Common myeloid progenitor, CD34-positive (primary cell): ENCODE data around the gene SRC.

Experiments used
- CTCF ChIA-PET: fragments of 350-600 bp; sonication (Branson Sonifier 250); formaldehyde crosslinking; loops from one replicate; lab custom pipeline; 2021; ENCODE audit warnings: antibody characterized with exemption; lab: Charles Lee
- POLR2A ChIA-PET: fragments of 350-600 bp; sonication (Branson Sonifier 250); formaldehyde crosslinking; loops from one replicate; lab custom pipeline; 2021; ENCODE audit warnings: antibody characterized with exemption; lab: Charles Lee
- DNase-seq, 3 donors: peaks; one replicate each; pipeline versions ENCODE4 v3.0.0 to v3.0.0-alpha.2; 2013
- H3K27ac ChIP-seq, 2 experiments: 1 replicate in 1 of 2; 2 replicates in 1 of 2; pipeline ENCODE4 v1.7.0; 2013; ENCODE audit warnings: inconsistent platforms in 2 of 2, low read length in 2 of 2, mild to moderate bottlenecking in 2 of 2, low read depth in 1 of 2, moderate library complexity in 1 of 2; ENCODE audit not compliant: severe bottlenecking in 2 of 2, insufficient read depth in 1 of 2, poor library complexity in 1 of 2
- H3K27me3 ChIP-seq, 5 experiments: replicated peaks in 2 of 5; 1 replicate in 3 of 5; 2 replicates in 2 of 5; pipeline versions ENCODE4 v1.6.1 to v1.7.0; 2013; ENCODE audit warnings: low read length in 4 of 5, mild to moderate bottlenecking in 2 of 5, moderate library complexity in 2 of 5, inconsistent platforms in 1 of 5; ENCODE audit not compliant: insufficient read depth in 5 of 5, control insufficient read depth in 4 of 5
- H3K36me3 ChIP-seq, 4 experiments: 1 replicate in 2 of 4; 2 replicates in 2 of 4; pipeline versions ENCODE4 v1.6.1 to v1.7.0; 2013; ENCODE audit warnings: low read length in 3 of 4, control low read depth in 1 of 4, mild to moderate bottlenecking in 1 of 4; ENCODE audit not compliant: control insufficient read depth in 4 of 4, insufficient read depth in 4 of 4
- H3K4me1 ChIP-seq, 4 experiments: 1 replicate in 3 of 4; 2 replicates in 1 of 4; pipeline versions ENCODE4 v1.6.1 to v1.7.1; 2013; ENCODE audit warnings: low read length in 3 of 4, mild to moderate bottlenecking in 3 of 4, control low read depth in 1 of 4, inconsistent platforms in 1 of 4, moderate library complexity in 1 of 4; ENCODE audit not compliant: control insufficient read depth in 4 of 4, insufficient read depth in 4 of 4; ENCODE audit errors: control extremely low read depth in 1 of 4
- H3K4me3 ChIP-seq, 7 experiments: 1 replicate in 4 of 7; 2 replicates in 3 of 7; pipeline versions ENCODE4 v1.5.1 to v1.7.0; 2013; ENCODE audit warnings: mild to moderate bottlenecking in 7 of 7, low read length in 6 of 7, moderate library complexity in 6 of 7, inconsistent platforms in 2 of 7, low read depth in 2 of 7, control low read depth in 1 of 7; ENCODE audit not compliant: insufficient read depth in 4 of 7, control insufficient read depth in 1 of 7; ENCODE audit errors: extremely low read depth in 1 of 7
- H3K9me3 ChIP-seq, 5 experiments: 1 replicate in 4 of 5; 2 replicates in 1 of 5; pipeline versions ENCODE4 v1.6.1 to v1.7.1; 2013; ENCODE audit warnings: low read length in 4 of 5, mild to moderate bottlenecking in 2 of 5, inconsistent platforms in 1 of 5, low read depth in 1 of 5, moderate library complexity in 1 of 5; ENCODE audit not compliant: control insufficient read depth in 4 of 5, insufficient read depth in 2 of 5; ENCODE audit errors: control extremely low read depth in 1 of 5
- WGBS: methylation state at CpG from one replicate; pipeline ENCODE4 v1.1.5; 2013; ENCODE audit not compliant: insufficient coverage; 5-methylcytosine and 5-hydroxymethylcytosine counted together

The SRC gene

GRCh38 chr20:37362231-37362792 is 16.4 kb downstream of the SRC start:
- Histone ChIP-seq H3K27ac (no peak overlapping the region), H3K36me3 (peaks cover 0 to 2% (median 0%) of the 10 kb centered on the region in 4 experiments), H3K9me3 (no peaks in the 10 kb centered on the region), H3K27me3 (no peaks in the 10 kb centered on the region), H3K4me1 (peaks cover 6 to 38% (median 21%) of the 10 kb centered on the region in 4 experiments), H3K4me3 (no peak overlapping the region)
- ChIA-PET CTCF (interaction anchor here (0.7 to 2.2 kb wide), 2 partner anchors 11 to 16 kb away, joined by 3 to 7 read pairs; no protein-coding TSS in a partner anchor), POLR2A (interaction anchor here (0.7 kb wide), 1 partner anchor 9 kb away, joined by 6 read pairs; no protein-coding TSS in a partner anchor)
- WGBS: 91% methylated on average over 5 of the region's 10 CpGs
- DNase-seq: no peak

- CTCF ChIA-PET: no interaction called here
- H3K9me3 ChIP-seq: no peaks in the 10 kb centered on the region
- H3K36me3 ChIP-seq: peaks cover 0 to 2% (median 0%) of the 10 kb centered on the region in 4 experiments
- no peaks in the 10 kb centered on the region for H3K27me3 ChIP-seq
- H3K27ac ChIP-seq: no peak overlapping the region
- DNase-seq: no peak
- H3K4me3 ChIP-seq: no peak overlapping the region
- H3K4me1 ChIP-seq: peaks cover 6 to 34% (median 16%) of the 10 kb centered on the region in 4 experiments
- POLR2A ChIA-PET: no interaction called here
- 100% methylated on average over 7 of the region's 9 CpGs for WGBS
Measured at GRCh38 chr20:37362821-37363220, 16.9 kb downstream of the SRC start.

- H3K27ac ChIP-seq: no peak overlapping the region
- DNase-seq: no peak
- no peaks in the 10 kb centered on the region for H3K27me3 ChIP-seq
- ChIA-PET POLR2A (no interaction called here), CTCF (interaction anchor here (1.2 kb wide), 1 partner anchor 16 kb away, joined by 3 read pairs; no protein-coding TSS in a partner anchor)
- H3K9me3 ChIP-seq: no peaks in the 10 kb centered on the region
- 95% methylated on average over 16 of the region's 24 CpGs for WGBS
- H3K4me1 ChIP-seq: peaks cover 6 to 28% (median 11%) of the 10 kb centered on the region in 4 experiments
- H3K36me3 ChIP-seq: peaks cover 0 to 2% (median 0%) of the 10 kb centered on the region in 4 experiments
- H3K4me3 ChIP-seq: no peak overlapping the region
Measured at GRCh38 chr20:37363221-37364012, 17.5 kb downstream of the SRC start.

GRCh38 chr20:37364013-37364926 is 18.3 kb downstream of the SRC start:
- ChIA-PET POLR2A (interaction anchor here (0.6 kb wide), 1 partner anchor 146 kb away, joined by 3 read pairs; no protein-coding TSS in a partner anchor), CTCF (interaction anchor here (0.7 to 1.9 kb wide), 7 partner anchors 12 to 180 kb away, joined by 3 to 4 read pairs (median 3); no protein-coding TSS in a partner anchor)
- Histone ChIP-seq H3K9me3 (no peaks in the 10 kb centered on the region), H3K4me1 (peaks cover 6 to 20% (median 7%) of the 10 kb centered on the region in 4 experiments), H3K4me3 (no peak overlapping the region), H3K27ac (no peak overlapping the region), H3K27me3 (no peaks in the 10 kb centered on the region), H3K36me3 (peaks cover 0 to 2% (median 0%) of the 10 kb centered on the region in 4 experiments)
- no peak for DNase-seq
- WGBS: 96% methylated on average over 18 of the region's 21 CpGs

- DNase-seq: no peak
- ChIA-PET POLR2A (interaction anchor here (0.6 kb wide), 1 partner anchor 145 kb away, joined by 3 read pairs; no protein-coding TSS in a partner anchor), CTCF (interaction anchor here (0.7 to 1.9 kb wide), 10 partner anchors 8 to 179 kb away, joined by 3 to 5 read pairs (median 4); partner anchors contain the start of gene MANBAL)
- H3K4me3 ChIP-seq: no peak overlapping the region
- no peaks in the 10 kb centered on the region for H3K9me3 ChIP-seq
- H3K4me1 ChIP-seq: peaks cover 6 to 17% (median 7%) of the 10 kb centered on the region in 4 experiments
- 97% methylated on average over 3 of the region's 3 CpGs for WGBS
- H3K27ac ChIP-seq: no peak overlapping the region
- no peaks in the 10 kb centered on the region for H3K27me3 ChIP-seq
- H3K36me3 ChIP-seq: peaks cover 0 to 2% (median 0%) of the 10 kb centered on the region in 4 experiments
Measured at GRCh38 chr20:37364927-37365272, 19.0 kb downstream of the SRC start.

- WGBS: 80% methylated on average over 2 of the region's 6 CpGs
- H3K4me3 ChIP-seq: no peak overlapping the region
- peak overlapping the region in 1 of 2 experiments; percentile 60 for H3K27ac ChIP-seq
- H3K36me3 ChIP-seq: peaks cover 0 to 2% (median 0%) of the 10 kb centered on the region in 4 experiments
- no peaks in the 10 kb centered on the region for H3K27me3 ChIP-seq
- ChIA-PET CTCF (interaction anchor here (0.8 to 1.9 kb wide), 6 partner anchors 8 to 77 kb away, joined by 3 to 5 read pairs (median 4); partner anchors contain the start of gene MANBAL), POLR2A (no interaction called here)
- H3K9me3 ChIP-seq: no peaks in the 10 kb centered on the region
- peak in 2 of 3 donors; percentile 58 to 63 for DNase-seq
- peaks cover 6 to 17% (median 7%) of the 10 kb centered on the region in 4 experiments for H3K4me1 ChIP-seq
Measured at GRCh38 chr20:37365760-37366638, 20.1 kb downstream of the SRC start.
